ENCODE data around the gene CISH.

CISH gene

GRCh38 chr3:50571486-50571885 is 40.1 kb downstream of the CISH start:
- DNase-seq (ENCODE audit: low spot score): no peak

- DNase-seq (ENCODE audit: low spot score): no peak
Measured at GRCh38 chr3:50570508-50571279, 40.9 kb downstream of the CISH start.

- peak; percentile 97 for DNase-seq (ENCODE audit: low spot score)
Measured at GRCh38 chr3:50568947-50569749, 42.4 kb downstream of the CISH start, which contains the start of gene HEMK1. HEMK1 (plus strand) TSS chr3:50569522; CDS start chr3:50571105, 1,583 bp downstream.

- peak; percentile 97 for DNase-seq (ENCODE audit: low spot score)
Measured at GRCh38 chr3:50567386-50568167, 44.0 kb downstream of the CISH start, which contains the start of gene C3orf18. C3orf18 (minus strand) TSS chr3:50567747; CDS start chr3:50565699, 2,048 bp downstream.

GRCh38 chr3:50567011-50567385 is 44.6 kb downstream of the CISH start:
- no peak for DNase-seq (ENCODE audit: low spot score)

- no peak for DNase-seq (ENCODE audit: low spot score)
Measured at GRCh38 chr3:50564321-50564720, 47.3 kb downstream of the CISH start.

GRCh38 chr3:50563867-50564266 is 47.7 kb downstream of the CISH start:
- DNase-seq (ENCODE audit: low spot score): no peak

- DNase-seq (ENCODE audit: low spot score): no peak
Measured at GRCh38 chr3:50562861-50563260, 48.7 kb downstream of the CISH start.

- DNase-seq (ENCODE audit: low spot score): no peak
Measured at GRCh38 chr3:50559702-50560101, 51.9 kb downstream of the CISH start.

- no peak for DNase-seq (ENCODE audit: low spot score)
Measured at GRCh38 chr3:50557915-50558314, 53.7 kb downstream of the CISH start.

GRCh38 chr3:50557106-50557505 is 54.5 kb downstream of the CISH start:
- no peak for DNase-seq (ENCODE audit: low spot score)

All from activated CD4-positive, alpha-beta T cell treated with anti-CD3 and anti-CD28 coated beads, Interleukin-2, Interleukin-4, amounts not matched to agents 100 ng/mL and 50 ng/mL, durations not matched to agents 16 hours and 8 hours (primary cell).